ENCODE results near the gene SENP2.
"Not testable (repeated sequence)": the region's sequence is repeated elsewhere in the genome, so short reads cannot be mapped to it uniquely, and the experiment has no call there.

The SENP2 gene

GRCh38 chr3:185631508-185632206 lies 45.6 kb downstream of the SENP2 start:
- no peak overlapping the region for H3K4me3 ChIP-seq (replicated peaks; ENCODE audit: insufficient read depth, low read length)
- TF ChIP-seq GABPA (IDR thresholded peaks at IDR 0.05; ENCODE audit: low read depth): no peak
- no peak for TF ChIP-seq REST (IDR thresholded peaks at IDR 0.05; ENCODE audit: insufficient replicate concordance, low read depth)
- TF ChIP-seq POLR2AphosphoS5 (IDR thresholded peaks at IDR 0.05; ENCODE audit: low read depth): no peak
- TF ChIP-seq SPI1 (IDR thresholded peaks at IDR 0.05; ENCODE audit: borderline replicate concordance, low read depth): no peak
- no peak for TF ChIP-seq CTCF (IDR thresholded peaks at IDR 0.05; ENCODE audit: insufficient read depth, low read length)
- no peaks in the 10 kb centered on the region for H3K27me3 ChIP-seq (ENCODE audit: insufficient read depth, poor library complexity, severe bottlenecking)
- H3K27ac ChIP-seq (replicated peaks): no peak overlapping the region
- DNase-seq (ENCODE audit: low read depth in 1 of 2, low spot score in 1 of 2): no peak

GRCh38 chr3:185632996-185633395 lies 46.9 kb downstream of the SENP2 start:
- Histone ChIP-seq H3K27me3 (ENCODE audit: insufficient read depth, poor library complexity, severe bottlenecking) (no peaks in the 10 kb centered on the region), H3K27ac (replicated peaks) (no peak overlapping the region), H3K4me3 (replicated peaks; ENCODE audit: insufficient read depth, low read length) (no peak overlapping the region)
- TF ChIP-seq REST (IDR thresholded peaks at IDR 0.05; ENCODE audit: insufficient replicate concordance, low read depth): no peak
- no peak for TF ChIP-seq POLR2AphosphoS5 (IDR thresholded peaks at IDR 0.05; ENCODE audit: low read depth)
- TF ChIP-seq SPI1 (IDR thresholded peaks at IDR 0.05; ENCODE audit: borderline replicate concordance, low read depth): no peak
- no peak for TF ChIP-seq GABPA (IDR thresholded peaks at IDR 0.05; ENCODE audit: low read depth)
- no peak for TF ChIP-seq CTCF (IDR thresholded peaks at IDR 0.05; ENCODE audit: insufficient read depth, low read length)
- no peak for DNase-seq (ENCODE audit: low read depth in 1 of 2, low spot score in 1 of 2)

GRCh38 chr3:185637388-185637787 lies 51.3 kb downstream of the SENP2 start:
- TF ChIP-seq REST (IDR thresholded peaks at IDR 0.05; ENCODE audit: insufficient replicate concordance, low read depth): no peak
- no peak for TF ChIP-seq POLR2AphosphoS5 (IDR thresholded peaks at IDR 0.05; ENCODE audit: low read depth)
- H3K27me3 ChIP-seq (ENCODE audit: insufficient read depth, poor library complexity, severe bottlenecking): no peaks in the 10 kb centered on the region
- no peak overlapping the region for H3K4me3 ChIP-seq (replicated peaks; ENCODE audit: insufficient read depth, low read length)
- no peak overlapping the region for H3K27ac ChIP-seq (replicated peaks)
- no peak for DNase-seq (ENCODE audit: low read depth in 1 of 2, low spot score in 1 of 2)

GRCh38 chr3:185638651-185639050 lies 52.6 kb downstream of the SENP2 start:
- DNase-seq (ENCODE audit: low read depth in 1 of 2, low spot score in 1 of 2); H3K27ac ChIP-seq (replicated peaks); H3K4me3 ChIP-seq (replicated peaks; ENCODE audit: insufficient read depth, low read length); H3K27me3 ChIP-seq (ENCODE audit: insufficient read depth, poor library complexity, severe bottlenecking): not testable (repeated sequence)
